ENCODE measurements around the gene HMGB3. TPM values are rescaled to one million over a fixed set of nuclear protein-coding genes. Genes with fewer than 3 reads are reported as not detected.

HMGB3 gene
- 1 to 10 TPM; 2.7 to 8.4 (median 4.9) TPM for total RNA-seq

GRCh38 chrX:150982788-150983520 is at the start of gene HMGB3:
HMGB3 (plus strand) TSS chrX:150983335; CDS start chrX:150985600, 2,265 bp downstream.
- Histone ChIP-seq H3K27ac (no peak within 1 kb of the TSS), H3K4me3 (peak within 1 kb of the TSS; percentile 29 to 63 (median 38)), H3K9me3 (no peaks in the 10 kb centered on the region), H3K4me1 (no peaks in the 10 kb centered on the region), H3K27me3 (no peaks in the 10 kb centered on the region), H3K36me3 (no peaks in the 10 kb centered on the region)
- 0 to 54% methylated on average over 13 to 73 of the region's 90 CpGs for WGBS, 2 donors
- DNase-seq (ENCODE audit: low spot score in 2 of 2): peak; percentile 23 to 56
- no peak for TF ChIP-seq CTCF (IDR thresholded peaks at IDR 0.05)
- TF ChIP-seq POLR2A (IDR thresholded peaks at IDR 0.05): peak in 1 of 2 donors; percentile 26
- peak in 1 of 2 donors; percentile 10 for TF ChIP-seq EP300 (IDR thresholded peaks at IDR 0.05)

- H3K27ac ChIP-seq: no peak overlapping the region
- no peak overlapping the region for H3K4me3 ChIP-seq
- no peak for DNase-seq (ENCODE audit: low spot score in 2 of 2)
- no peaks in the 10 kb centered on the region for H3K4me1 ChIP-seq
- 56 to 65% methylated on average over 5 of the region's 5 CpGs for WGBS, 2 donors
- no peak for TF ChIP-seq CTCF (IDR thresholded peaks at IDR 0.05)
- TF ChIP-seq POLR2A (IDR thresholded peaks at IDR 0.05): no peak
- TF ChIP-seq EP300 (IDR thresholded peaks at IDR 0.05): no peak
- no peaks in the 10 kb centered on the region for H3K9me3 ChIP-seq
- no peaks in the 10 kb centered on the region for H3K36me3 ChIP-seq
- no peaks in the 10 kb centered on the region for H3K27me3 ChIP-seq
Measured at GRCh38 chrX:150933945-150934350, 49.2 kb upstream of the HMGB3 start.

- no peak overlapping the region for H3K4me3 ChIP-seq
- WGBS, 2 donors: 19 to 24% methylated on average over 4 to 5 of the region's 5 CpGs
- TF ChIP-seq POLR2A (IDR thresholded peaks at IDR 0.05): no peak
- no peak for TF ChIP-seq EP300 (IDR thresholded peaks at IDR 0.05)
- no peak for TF ChIP-seq CTCF (IDR thresholded peaks at IDR 0.05)
- H3K9me3 ChIP-seq: no peaks in the 10 kb centered on the region
- H3K27ac ChIP-seq: no peak overlapping the region
- no peaks in the 10 kb centered on the region for H3K4me1 ChIP-seq
- no peaks in the 10 kb centered on the region for H3K36me3 ChIP-seq
- no peak for DNase-seq (ENCODE audit: low spot score in 2 of 2)
- no peaks in the 10 kb centered on the region for H3K27me3 ChIP-seq
Measured at GRCh38 chrX:150934453-150934852, 48.7 kb upstream of the HMGB3 start.

GRCh38 chrX:150935467-150935866 is 47.7 kb upstream of the HMGB3 start:
- DNase-seq (ENCODE audit: low spot score in 2 of 2): no peak
- no peaks in the 10 kb centered on the region for H3K4me1 ChIP-seq

More at GRCh38 chrX:150935467-150935866, 47.7 kb upstream of the HMGB3 start:
- no peak for TF ChIP-seq POLR2A (IDR thresholded peaks at IDR 0.05)
- no peak for TF ChIP-seq EP300 (IDR thresholded peaks at IDR 0.05)
- TF ChIP-seq CTCF (IDR thresholded peaks at IDR 0.05): no peak
- Histone ChIP-seq H3K4me3 (no peak overlapping the region), H3K27me3 (no peaks in the 10 kb centered on the region), H3K27ac (no peak overlapping the region), H3K9me3 (no peaks in the 10 kb centered on the region), H3K36me3 (no peaks in the 10 kb centered on the region)
- WGBS, 2 donors: 50 to 62% methylated on average over 4 to 7 of the region's 7 CpGs

Measured in tibial nerve (tissue), 4 donors.